Loucy (cell line): ENCODE results near the gene VHLL.

Experiments
- H2AFZ ChIP-seq: fragments of 200-600 bp; sonication (generic); 2 replicates; pipeline ENCODE4 v1.6.0; 2016; ENCODE audit warnings: antibody characterized with exemption, mild to moderate bottlenecking, low read length, moderate library complexity
- H3F3A ChIP-seq: fragments of 200-600 bp; 2 replicates; pipeline ENCODE4 v1.6.0; 2016; ENCODE audit warnings: antibody characterized with exemption, low read depth, mild to moderate bottlenecking
- H3K27me3 ChIP-seq: fragments of 200-600 bp; sonication (generic); 2 replicates; pipeline ENCODE4 v1.6.1; 2014; ENCODE audit warnings: low read length, mild to moderate bottlenecking; ENCODE audit not compliant: insufficient read depth, poor library complexity, severe bottlenecking
- H3K36me3 ChIP-seq: fragments of 200-600 bp; sonication (generic); 2 replicates; pipeline ENCODE4 v1.6.1; 2016; ENCODE audit warnings: low read length; ENCODE audit not compliant: insufficient read depth
- H3K4me1 ChIP-seq: fragments of 200-600 bp; sonication (generic); 2 replicates; pipeline ENCODE4 v1.5.1; 2014; ENCODE audit warnings: low read length, mild to moderate bottlenecking; ENCODE audit not compliant: insufficient read depth, poor library complexity, severe bottlenecking
- H3K4me2 ChIP-seq: fragments of 200-600 bp; sonication (generic); 2 replicates; pipeline ENCODE4 v1.6.0; 2014; ENCODE audit warnings: antibody characterized with exemption, low read length, low read depth, mild to moderate bottlenecking; ENCODE audit not compliant: poor library complexity, severe bottlenecking
- H3K4me3 ChIP-seq: fragments of 200-600 bp; sonication (generic); 2 replicates; pipeline ENCODE4 v1.5.1; 2014; ENCODE audit warnings: low read length, mild to moderate bottlenecking, mixed read lengths; ENCODE audit not compliant: poor library complexity, severe bottlenecking
- H3K79me2 ChIP-seq: fragments of 200-600 bp; sonication (generic); 2 replicates; pipeline ENCODE4 v1.6.1; 2014; ENCODE audit warnings: low read length; ENCODE audit not compliant: insufficient read depth
- H3K9ac ChIP-seq: fragments of 200-600 bp; sonication (generic); 2 replicates; pipeline ENCODE4 v1.6.0; 2014; ENCODE audit warnings: mild to moderate bottlenecking, low read depth, low read length, moderate library complexity; ENCODE audit not compliant: poor library complexity, severe bottlenecking
- H3K9me2 ChIP-seq: fragments of 200-600 bp; sonication (generic); replicated peaks from 2 replicates; pipeline ENCODE4 v1.6.1; 2016; ENCODE audit warnings: low read depth, low read length, mixed read lengths
- H3K9me3 ChIP-seq: fragments of 200-600 bp; sonication (generic); 2 replicates; pipeline ENCODE4 v1.6.1; 2014; ENCODE audit warnings: mild to moderate bottlenecking, antibody characterized with exemption, low read length, low read depth; ENCODE audit not compliant: insufficient read depth
- H4K20me1 ChIP-seq: fragments of 200-600 bp; sonication (generic); 2 replicates; pipeline ENCODE4 v1.6.0; 2014; ENCODE audit warnings: antibody characterized with exemption, low read length, mild to moderate bottlenecking; ENCODE audit not compliant: insufficient read depth, poor library complexity, severe bottlenecking
- EZH2phosphoT487 ChIP-seq: fragments of 200-600 bp; IDR thresholded peaks from 2 replicates; pipeline ENCODE4 v1.6.1; 2018; ENCODE audit warnings: antibody characterized with exemption, mild to moderate bottlenecking, moderate library complexity, borderline replicate concordance
- TF ChIP-seq, protein P1 (sequence below): fragments of 200-600 bp; sonication (generic); conservative IDR thresholded peaks from 2 replicates; pipeline ENCODE4 v1.5.1; 2014; ENCODE audit warnings: mild to moderate bottlenecking, antibody characterized with exemption, low read length

VHLL gene

DNA sequence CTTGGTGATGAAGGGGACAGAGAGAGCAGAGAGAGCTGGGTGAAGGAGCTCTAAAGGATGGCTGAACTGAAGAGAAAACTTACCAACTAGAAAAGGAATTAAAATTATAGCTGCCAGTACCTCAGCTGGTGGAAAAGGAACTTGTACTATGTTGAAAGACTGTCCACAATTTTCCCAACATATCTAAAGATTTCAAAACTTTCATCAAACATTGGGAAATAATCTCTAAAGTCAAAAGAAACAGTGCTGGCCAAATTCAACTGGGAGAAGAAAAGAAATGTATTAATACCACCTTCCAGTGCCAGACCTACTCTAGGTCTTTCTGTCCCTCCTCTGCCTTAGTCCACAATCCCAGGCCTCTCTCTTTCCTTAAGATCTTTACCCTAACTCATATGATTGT, 22.6 kb downstream of the VHLL start:
- H3K27me3 ChIP-seq = no peaks in the 10 kb centered on the region
- peaks cover 21% of the 10 kb centered on the region for H3K4me1 ChIP-seq
- H3K9ac ChIP-seq = no peak overlapping the region
- H3F3A ChIP-seq = no peaks in the 10 kb centered on the region
- no peak for TF ChIP-seq EZH2phosphoT487
- TF ChIP-seq, protein P1, sequence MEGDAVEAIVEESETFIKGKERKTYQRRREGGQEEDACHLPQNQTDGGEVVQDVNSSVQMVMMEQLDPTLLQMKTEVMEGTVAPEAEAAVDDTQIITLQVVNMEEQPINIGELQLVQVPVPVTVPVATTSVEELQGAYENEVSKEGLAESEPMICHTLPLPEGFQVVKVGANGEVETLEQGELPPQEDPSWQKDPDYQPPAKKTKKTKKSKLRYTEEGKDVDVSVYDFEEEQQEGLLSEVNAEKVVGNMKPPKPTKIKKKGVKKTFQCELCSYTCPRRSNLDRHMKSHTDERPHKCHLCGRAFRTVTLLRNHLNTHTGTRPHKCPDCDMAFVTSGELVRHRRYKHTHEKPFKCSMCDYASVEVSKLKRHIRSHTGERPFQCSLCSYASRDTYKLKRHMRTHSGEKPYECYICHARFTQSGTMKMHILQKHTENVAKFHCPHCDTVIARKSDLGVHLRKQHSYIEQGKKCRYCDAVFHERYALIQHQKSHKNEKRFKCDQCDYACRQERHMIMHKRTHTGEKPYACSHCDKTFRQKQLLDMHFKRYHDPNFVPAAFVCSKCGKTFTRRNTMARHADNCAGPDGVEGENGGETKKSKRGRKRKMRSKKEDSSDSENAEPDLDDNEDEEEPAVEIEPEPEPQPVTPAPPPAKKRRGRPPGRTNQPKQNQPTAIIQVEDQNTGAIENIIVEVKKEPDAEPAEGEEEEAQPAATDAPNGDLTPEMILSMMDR = no peak
- peaks cover 71% of the 10 kb centered on the region for H3K36me3 ChIP-seq
- H3K4me3 ChIP-seq = no peak overlapping the region
- H2AFZ ChIP-seq = no peak overlapping the region
- H3K4me2 ChIP-seq = no peak overlapping the region
- no peaks in the 10 kb centered on the region for H3K9me3 ChIP-seq
- peaks cover 38% of the 10 kb centered on the region for H3K79me2 ChIP-seq
- no peaks in the 10 kb centered on the region for H3K9me2 ChIP-seq
- peaks cover 29% of the 10 kb centered on the region for H4K20me1 ChIP-seq

GRCh38 chr1:156270314-156270713, 28.8 kb downstream of the VHLL start:
- Histone ChIP-seq H4K20me1 (no peaks in the 10 kb centered on the region), H3K9me3 (no peaks in the 10 kb centered on the region), H3K4me2 (no peak overlapping the region), H3K4me3 (no peak overlapping the region), H3F3A (no peaks in the 10 kb centered on the region), H3K4me1 (no peaks in the 10 kb centered on the region), H2AFZ (no peak overlapping the region), H3K27me3 (no peaks in the 10 kb centered on the region), H3K79me2 (no peaks in the 10 kb centered on the region), H3K9ac (no peak overlapping the region), H3K36me3 (peaks cover 87% of the 10 kb centered on the region), H3K9me2 (no peaks in the 10 kb centered on the region)
- TF ChIP-seq, protein P1 = no peak
- no peak for TF ChIP-seq EZH2phosphoT487

DNA sequence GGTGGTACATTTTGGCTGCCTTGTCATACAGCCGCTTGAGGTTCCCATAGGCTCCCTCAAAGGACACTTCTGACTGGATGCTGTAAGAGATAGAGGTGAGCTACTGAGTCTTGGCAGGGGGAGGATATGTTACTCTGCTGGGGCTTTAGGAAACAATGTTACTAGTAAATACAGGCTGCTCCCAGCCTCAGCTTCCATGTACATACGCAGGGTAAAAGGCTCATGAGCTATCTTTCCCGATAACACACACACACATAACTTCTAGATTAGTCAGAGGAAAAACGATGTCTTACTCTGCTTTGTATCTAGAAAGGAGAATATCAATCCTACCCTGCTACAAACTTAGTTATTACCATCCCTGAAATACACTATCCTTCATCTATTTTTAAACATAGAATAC, 30.8 kb downstream of the VHLL start:
- H3K36me3 ChIP-seq = peaks cover 83% of the 10 kb centered on the region
- TF ChIP-seq, protein P1 = no peak
- no peak for TF ChIP-seq EZH2phosphoT487
- no peak overlapping the region for H2AFZ ChIP-seq
- no peaks in the 10 kb centered on the region for H3K27me3 ChIP-seq
- H3K4me3 ChIP-seq = no peak overlapping the region
- no peaks in the 10 kb centered on the region for H4K20me1 ChIP-seq
- no peak overlapping the region for H3K9ac ChIP-seq
- no peaks in the 10 kb centered on the region for H3F3A ChIP-seq
- H3K4me1 ChIP-seq = no peaks in the 10 kb centered on the region
- H3K79me2 ChIP-seq = no peaks in the 10 kb centered on the region
- no peaks in the 10 kb centered on the region for H3K9me3 ChIP-seq
- no peaks in the 10 kb centered on the region for H3K9me2 ChIP-seq
- H3K4me2 ChIP-seq = no peak overlapping the region
